ENCODE results near the gene IPO11. TPM values are rescaled to one million over a fixed set of nuclear protein-coding genes. Genes with fewer than 3 reads are reported as not detected.

The IPO11 gene
- total RNA-seq, 3 donors from 2014 or later = 31.5 to 34.7 (median 33.1) TPM

GRCh38 chr5:62432621-62433064 lies 20.1 kb downstream of the IPO11 start:
- Histone ChIP-seq H3K27ac (peak overlapping the region in 1 of 2 donors; percentile 68), H3K4me1 (peaks cover 0 to 4% of the 10 kb centered on the region in 2 donors), H3K9me3 (no peaks in the 10 kb centered on the region), H3K36me3 (no peaks in the 10 kb centered on the region), H3K4me3 (no peak overlapping the region), H3K27me3 (no peaks in the 10 kb centered on the region)
- intact Hi-C loops (cut with DNase I; ENCODE audit: low total_unique reads) = no loop called here
- TF ChIP-seq POLR2A (IDR thresholded peaks at IDR 0.05) = no peak
- TF ChIP-seq CTCF (IDR thresholded peaks at IDR 0.05) = no peak
- no peak for DNase-seq (ENCODE audit: low spot score in 2 of 2)

DNA sequence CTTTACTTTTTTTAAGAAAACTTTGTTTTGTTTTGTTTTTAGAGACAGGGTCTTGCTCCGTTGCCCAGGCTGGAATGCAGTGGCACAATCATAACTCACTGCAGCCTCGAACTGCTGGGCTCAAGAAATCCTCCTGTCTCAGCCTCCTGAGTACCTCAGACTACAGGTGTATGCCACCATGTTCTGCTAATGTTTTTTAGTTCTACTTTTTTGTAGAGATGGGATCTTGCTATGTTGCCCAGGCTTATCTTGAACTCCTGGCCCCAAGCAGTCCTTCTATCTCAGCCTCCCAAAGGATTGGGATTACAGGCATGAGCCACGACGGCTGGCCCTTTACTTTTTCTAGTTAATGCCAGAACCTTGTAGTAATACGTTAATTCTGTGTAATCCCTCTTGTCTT lies 36.0 kb downstream of the IPO11 start:
- Histone ChIP-seq H3K27me3 (no peaks in the 10 kb centered on the region), H3K36me3 (no peaks in the 10 kb centered on the region), H3K9me3 (no peaks in the 10 kb centered on the region), H3K4me1 (no peaks in the 10 kb centered on the region), H3K27ac (no peak overlapping the region), H3K4me3 (no peak overlapping the region)
- DNase-seq (ENCODE audit: low spot score in 2 of 2) = no peak
- TF ChIP-seq POLR2A (IDR thresholded peaks at IDR 0.05) (no peak), CTCF (IDR thresholded peaks at IDR 0.05) (no peak), POLR2AphosphoS5 (IDR thresholded peaks at IDR 0.05) (no peak)
- intact Hi-C loops (cut with DNase I; ENCODE audit: low total_unique reads) = no loop called here

- no peaks in the 10 kb centered on the region for H3K9me3 ChIP-seq
- TF ChIP-seq CTCF (IDR thresholded peaks at IDR 0.05) (no peak), POLR2AphosphoS5 (IDR thresholded peaks at IDR 0.05) (no peak), POLR2A (IDR thresholded peaks at IDR 0.05) (no peak)
- no peaks in the 10 kb centered on the region for H3K27me3 ChIP-seq
- no peak for DNase-seq (ENCODE audit: low spot score in 2 of 2)
- intact Hi-C loops (cut with DNase I; ENCODE audit: low total_unique reads) = no loop called here
- H3K4me3 ChIP-seq = no peak overlapping the region
- no peaks in the 10 kb centered on the region for H3K4me1 ChIP-seq
- no peaks in the 10 kb centered on the region for H3K36me3 ChIP-seq
- H3K27ac ChIP-seq = no peak overlapping the region
Observed at GRCh38 chr5:62450259-62450658, 37.7 kb downstream of the IPO11 start.

- Histone ChIP-seq H3K27me3 (no peaks in the 10 kb centered on the region), H3K9me3 (no peaks in the 10 kb centered on the region), H3K27ac (no peak overlapping the region), H3K4me3 (no peak overlapping the region), H3K36me3 (no peaks in the 10 kb centered on the region), H3K4me1 (no peaks in the 10 kb centered on the region)
- intact Hi-C loops (cut with DNase I; ENCODE audit: low total_unique reads) = no loop called here
- no peak for DNase-seq (ENCODE audit: low spot score in 2 of 2)
- TF ChIP-seq POLR2A (IDR thresholded peaks at IDR 0.05) (no peak), CTCF (IDR thresholded peaks at IDR 0.05) (no peak), POLR2AphosphoS5 (IDR thresholded peaks at IDR 0.05) (no peak)
Observed at GRCh38 chr5:62457071-62457470, 44.5 kb downstream of the IPO11 start.

DNA sequence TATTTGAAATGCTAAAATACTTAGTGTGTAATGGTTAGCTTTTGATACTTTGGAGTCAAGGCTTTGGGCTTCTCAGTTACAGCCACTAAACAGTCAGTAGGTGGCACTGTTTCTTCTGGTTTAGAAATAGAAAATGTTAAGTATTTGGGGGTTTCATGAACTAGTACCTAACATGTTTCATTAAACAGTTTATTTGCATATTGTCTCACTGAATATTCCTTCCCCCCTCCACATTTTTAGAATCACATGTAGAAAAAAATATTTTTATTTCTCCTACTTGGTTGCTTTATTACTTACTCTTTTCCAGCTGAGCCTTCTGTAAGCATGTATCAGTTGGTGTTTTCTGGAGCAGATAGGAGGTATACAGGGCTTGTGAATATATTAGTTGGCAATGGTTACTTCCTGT lies 48.0 kb downstream of the IPO11 start:
- Histone ChIP-seq H3K36me3 (no peaks in the 10 kb centered on the region), H3K9me3 (no peaks in the 10 kb centered on the region), H3K4me1 (no peaks in the 10 kb centered on the region), H3K4me3 (no peak overlapping the region), H3K27me3 (no peaks in the 10 kb centered on the region), H3K27ac (no peak overlapping the region)
- intact Hi-C loops (cut with DNase I; ENCODE audit: low total_unique reads) = no loop called here
- TF ChIP-seq POLR2AphosphoS5 (IDR thresholded peaks at IDR 0.05) (no peak), CTCF (IDR thresholded peaks at IDR 0.05) (peak; percentile 12 to 73 (median 36))
- DNase-seq (ENCODE audit: low spot score in 2 of 2) = no peak
